Measurements from ENCODE around the gene RPS5.
"Not testable (repeated sequence)": the region's sequence is repeated elsewhere in the genome, so short reads cannot be mapped to it uniquely, and the experiment has no call there.

The RPS5 gene

GRCh38 chr19:58356766-58357480 lies 30.1 kb upstream of the RPS5 start:
- no peak for DNase-seq (ENCODE audit: low read depth in 2 of 2)

GRCh38 chr19:58357481-58358145 lies 29.5 kb upstream of the RPS5 start:
- no peak for DNase-seq (ENCODE audit: low read depth in 2 of 2)

GRCh38 chr19:58361900-58362271 lies 25.2 kb upstream of the RPS5 start:
- DNase-seq (ENCODE audit: low read depth in 2 of 2), result no peak

GRCh38 chr19:58362272-58362994 lies 24.6 kb upstream of the RPS5 start, which contains the start of gene ZNF497:
Gene ZNF497, minus strand, starts transcription at chr19:58362751. Its CDS starts 5,116 bp downstream, at chr19:58357635.
- peak; percentile 90 to 96 for DNase-seq (ENCODE audit: low read depth in 2 of 2)

GRCh38 chr19:58364146-58364545 lies 22.9 kb upstream of the RPS5 start:
- no peak for DNase-seq (ENCODE audit: low read depth in 2 of 2)

GRCh38 chr19:58366585-58367430 lies 20.3 kb upstream of the RPS5 start:
- no peak for DNase-seq (ENCODE audit: low read depth in 2 of 2)

- DNase-seq (ENCODE audit: low read depth in 2 of 2), result no peak
Observed at GRCh38 chr19:58367698-58368454, 19.2 kb upstream of the RPS5 start.

- no peak for DNase-seq (ENCODE audit: low read depth in 2 of 2)
Observed at GRCh38 chr19:58368561-58369360, 18.3 kb upstream of the RPS5 start.

- DNase-seq (ENCODE audit: low read depth in 2 of 2), result no peak
Observed at GRCh38 chr19:58372311-58373133, 14.5 kb upstream of the RPS5 start.

- no peak for DNase-seq (ENCODE audit: low read depth in 2 of 2)
Observed at GRCh38 chr19:58374200-58374599, 12.9 kb upstream of the RPS5 start.

GRCh38 chr19:58376724-58377123 lies 10.3 kb upstream of the RPS5 start:
- not testable (repeated sequence) for DNase-seq (ENCODE audit: low read depth in 2 of 2)

GRCh38 chr19:58379246-58379645 lies 7.8 kb upstream of the RPS5 start:
- no peak for DNase-seq (ENCODE audit: low read depth in 2 of 2)

- no peak for DNase-seq (ENCODE audit: low read depth in 2 of 2)
Observed at GRCh38 chr19:58380037-58380661, 6.9 kb upstream of the RPS5 start.

GRCh38 chr19:58380662-58381459 lies 6.2 kb upstream of the RPS5 start, which contains the start of gene ZNF837:
Gene ZNF837, minus strand, starts transcription at chr19:58381030. Its CDS starts 11,698 bp downstream, at chr19:58369332.
- DNase-seq (ENCODE audit: low read depth in 2 of 2), result peak; percentile 93 to 94

GRCh38 chr19:58381460-58382212 lies 5.4 kb upstream of the RPS5 start:
- DNase-seq (ENCODE audit: low read depth in 2 of 2), result no peak

- DNase-seq (ENCODE audit: low read depth in 2 of 2), result no peak
Observed at GRCh38 chr19:58382997-58383603, 4.0 kb upstream of the RPS5 start.
